ENCODE measurements around the gene SNX22. TPM values are rescaled to one million over a fixed set of nuclear protein-coding genes. Genes with fewer than 3 reads are reported as not detected.

Gene SNX22
- polyA plus RNA-seq, 1 donor (not counting 4 experiments of a cell fraction or from before 2014, with no cell fraction given), result 0.04 TPM

DNA sequence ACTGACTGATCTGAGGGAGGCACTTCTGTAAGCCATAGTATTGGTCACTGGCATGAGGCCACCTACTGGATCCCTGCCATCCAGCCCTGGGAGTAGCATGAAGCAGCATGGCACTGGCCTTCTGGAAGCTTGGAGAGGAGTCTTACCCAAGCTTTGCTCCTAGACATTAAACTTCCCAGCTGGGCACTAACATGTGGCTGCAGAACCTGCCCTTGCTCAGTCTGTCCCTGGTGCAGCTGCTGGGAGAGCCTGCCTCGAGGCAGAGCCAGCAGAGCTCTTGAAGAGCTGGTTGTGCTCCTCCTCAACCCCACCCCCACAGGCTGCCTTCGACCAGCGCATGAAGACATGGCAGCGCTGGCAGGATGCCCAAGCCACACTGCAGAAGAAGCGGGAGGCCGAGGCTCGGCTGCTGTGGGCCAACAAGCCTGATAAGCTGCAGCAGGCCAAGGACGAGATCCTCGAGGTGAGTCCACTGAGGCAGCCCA is 17.1 kb upstream of the SNX22 start:
- Histone ChIP-seq H3K79me2 (ENCODE audit: control insufficient read depth, insufficient read depth, low read length) (no peaks in the 10 kb centered on the region), H3K27ac (ENCODE audit: control insufficient read depth, insufficient read depth, low read length) (no peak overlapping the region), H3K4me3 (ENCODE audit: control insufficient read depth in 2 of 3, extremely low read depth in 1 of 3, insufficient read depth in 2 of 3, low read depth in 1 of 3, low read length in 3 of 3) (no peak overlapping the region), H3K4me2 (ENCODE audit: control insufficient read depth, extremely low read depth, insufficient read depth, low read depth, low read length) (no peak overlapping the region), H3K9me1 (ENCODE audit: control insufficient read depth, extremely low read depth, insufficient read depth, low read length) (no peaks in the 10 kb centered on the region), H3K9ac (ENCODE audit: control insufficient read depth, extremely low read depth, insufficient read depth, low read length) (no peak overlapping the region), H2AFZ (ENCODE audit: control insufficient read depth, low read length) (no peak overlapping the region), H4K20me1 (ENCODE audit: control insufficient read depth, extremely low read depth, insufficient read depth, low read length) (no peaks in the 10 kb centered on the region), H3K9me3 (ENCODE audit: control insufficient read depth, low read depth, low read length) (no peaks in the 10 kb centered on the region), H3K27me3 (ENCODE audit: control insufficient read depth, extremely low read depth, insufficient read depth, low read length) (no peaks in the 10 kb centered on the region), H3K4me1 (ENCODE audit: control insufficient read depth, extremely low read depth, insufficient read depth, low read length) (no peaks in the 10 kb centered on the region), H3K36me3 (ENCODE audit: control insufficient read depth in 2 of 2, extremely low read depth in 1 of 2, insufficient read depth in 2 of 2, low read length in 2 of 2) (peaks cover 42 to 44% of the 10 kb centered on the region in 2 experiments)
- dilution Hi-C loops (cut with MboI; ENCODE audit: extremely low pct_ligation_motif_present, low sequenced_read_pairs), result no loop called here
- FAIRE-seq (no peak), DNase-seq (ENCODE audit: low read depth, low spot score) (no peak)
- TF ChIP-seq EZH2 (IDR thresholded peaks at IDR 0.05; ENCODE audit: low read length), result no peak
- TF ChIP-seq, protein P1, sequence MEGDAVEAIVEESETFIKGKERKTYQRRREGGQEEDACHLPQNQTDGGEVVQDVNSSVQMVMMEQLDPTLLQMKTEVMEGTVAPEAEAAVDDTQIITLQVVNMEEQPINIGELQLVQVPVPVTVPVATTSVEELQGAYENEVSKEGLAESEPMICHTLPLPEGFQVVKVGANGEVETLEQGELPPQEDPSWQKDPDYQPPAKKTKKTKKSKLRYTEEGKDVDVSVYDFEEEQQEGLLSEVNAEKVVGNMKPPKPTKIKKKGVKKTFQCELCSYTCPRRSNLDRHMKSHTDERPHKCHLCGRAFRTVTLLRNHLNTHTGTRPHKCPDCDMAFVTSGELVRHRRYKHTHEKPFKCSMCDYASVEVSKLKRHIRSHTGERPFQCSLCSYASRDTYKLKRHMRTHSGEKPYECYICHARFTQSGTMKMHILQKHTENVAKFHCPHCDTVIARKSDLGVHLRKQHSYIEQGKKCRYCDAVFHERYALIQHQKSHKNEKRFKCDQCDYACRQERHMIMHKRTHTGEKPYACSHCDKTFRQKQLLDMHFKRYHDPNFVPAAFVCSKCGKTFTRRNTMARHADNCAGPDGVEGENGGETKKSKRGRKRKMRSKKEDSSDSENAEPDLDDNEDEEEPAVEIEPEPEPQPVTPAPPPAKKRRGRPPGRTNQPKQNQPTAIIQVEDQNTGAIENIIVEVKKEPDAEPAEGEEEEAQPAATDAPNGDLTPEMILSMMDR (optimal IDR thresholded peaks at IDR 0.05 in 1 of 3, IDR thresholded peaks at IDR 0.05 in 1 of 3, conservative IDR thresholded peaks at IDR 0.05 in 1 of 3; ENCODE audit: extremely low read depth in 1 of 3, insufficient read depth in 2 of 3, low read length in 3 of 3), result no peak

- no peak overlapping the region for H3K4me3 ChIP-seq (ENCODE audit: control insufficient read depth in 2 of 3, extremely low read depth in 1 of 3, insufficient read depth in 2 of 3, low read depth in 1 of 3, low read length in 3 of 3)
- TF ChIP-seq, protein P1 (optimal IDR thresholded peaks at IDR 0.05 in 1 of 3, IDR thresholded peaks at IDR 0.05 in 1 of 3, conservative IDR thresholded peaks at IDR 0.05 in 1 of 3; ENCODE audit: extremely low read depth in 1 of 3, insufficient read depth in 2 of 3, low read length in 3 of 3), result no peak
- no peak for TF ChIP-seq EZH2 (IDR thresholded peaks at IDR 0.05; ENCODE audit: low read length)
- no peaks in the 10 kb centered on the region for H3K4me1 ChIP-seq (ENCODE audit: control insufficient read depth, extremely low read depth, insufficient read depth, low read length)
- no peak overlapping the region for H3K9ac ChIP-seq (ENCODE audit: control insufficient read depth, extremely low read depth, insufficient read depth, low read length)
- no peaks in the 10 kb centered on the region for H3K9me1 ChIP-seq (ENCODE audit: control insufficient read depth, extremely low read depth, insufficient read depth, low read length)
- no peak overlapping the region for H2AFZ ChIP-seq (ENCODE audit: control insufficient read depth, low read length)
- dilution Hi-C loops (cut with MboI; ENCODE audit: extremely low pct_ligation_motif_present, low sequenced_read_pairs), result no loop called here
- H3K27ac ChIP-seq (ENCODE audit: control insufficient read depth, insufficient read depth, low read length), result no peak overlapping the region
- H3K4me2 ChIP-seq (ENCODE audit: control insufficient read depth, extremely low read depth, insufficient read depth, low read depth, low read length), result no peak overlapping the region
- no peaks in the 10 kb centered on the region for H3K27me3 ChIP-seq (ENCODE audit: control insufficient read depth, extremely low read depth, insufficient read depth, low read length)
- no peaks in the 10 kb centered on the region for H3K79me2 ChIP-seq (ENCODE audit: control insufficient read depth, insufficient read depth, low read length)
- DNase-seq (ENCODE audit: low read depth, low spot score) (no peak), FAIRE-seq (no peak)
- no peaks in the 10 kb centered on the region for H4K20me1 ChIP-seq (ENCODE audit: control insufficient read depth, extremely low read depth, insufficient read depth, low read length)
- H3K36me3 ChIP-seq (ENCODE audit: control insufficient read depth in 2 of 2, extremely low read depth in 1 of 2, insufficient read depth in 2 of 2, low read length in 2 of 2), result peaks cover 34 to 40% of the 10 kb centered on the region in 2 experiments
- no peaks in the 10 kb centered on the region for H3K9me3 ChIP-seq (ENCODE audit: control insufficient read depth, low read depth, low read length)
Observed at GRCh38 chr15:64136347-64136746, 15.2 kb upstream of the SNX22 start.
